CD14-positive monocyte (primary cell): Measurements from ENCODE around the gene CTNND2. TPM values are rescaled to one million over a fixed set of nuclear protein-coding genes. Genes with fewer than 3 reads are reported as not detected.

ENCODE experiments used
- DNase-seq, 3 donors: peaks; one replicate each; pipeline ENCODE4 v3.0.0-alpha.2; 2011 to 2022
- H2AFZ ChIP-seq: 2 replicates; pipeline ENCODE4 v1.6.0; 2012; ENCODE audit warnings: mild to moderate bottlenecking, low read depth, low read length, inconsistent platforms; ENCODE audit not compliant: insufficient read depth, poor library complexity, severe bottlenecking
- H3K27ac ChIP-seq, 2 donors: 1 replicate in 1 of 2; 2 replicates in 1 of 2; pipeline ENCODE4 v1.5.1; 2012 to 2013; ENCODE audit warnings: low read length in 2 of 2, control low read depth in 1 of 2, inconsistent platforms in 1 of 2, low read depth in 1 of 2, mild to moderate bottlenecking in 1 of 2
- H3K27me3 ChIP-seq, 2 donors: one replicate each; pipeline versions ENCODE4 v1.6.0 to v1.6.1; 2011 to 2013; ENCODE audit warnings: low read length in 2 of 2; ENCODE audit not compliant: control insufficient read depth in 2 of 2, insufficient read depth in 2 of 2
- H3K36me3 ChIP-seq, 2 donors: replicated peaks in 1 of 2; 1 replicate in 1 of 2; 2 replicates in 1 of 2; pipeline versions ENCODE4 v1.5.1 to v1.6.1; 2012 to 2013; ENCODE audit warnings: low read length in 2 of 2, control low read depth in 1 of 2, inconsistent platforms in 1 of 2, mild to moderate bottlenecking in 1 of 2; ENCODE audit not compliant: insufficient read depth in 2 of 2, control insufficient read depth in 1 of 2
- H3K4me1 ChIP-seq, 2 donors: 1 replicate in 1 of 2; 2 replicates in 1 of 2; pipeline versions ENCODE4 v1.5.1 to v1.6.1; 2012 to 2013; ENCODE audit warnings: low read length in 2 of 2, control low read depth in 1 of 2, inconsistent platforms in 1 of 2, mild to moderate bottlenecking in 1 of 2, moderate library complexity in 1 of 2; ENCODE audit not compliant: insufficient read depth in 2 of 2, control insufficient read depth in 1 of 2
- H3K4me2 ChIP-seq: replicated peaks from 2 replicates; pipeline ENCODE3; 2012; ENCODE audit warnings: low read length, moderate library complexity, mild to moderate bottlenecking; ENCODE audit not compliant: poor library complexity, severe bottlenecking; ENCODE audit errors: extremely low read depth
- H3K4me3 ChIP-seq, 3 experiments: fragments of 200-600 bp in 1 of 3; sonication (generic) in 1 of 3; replicated peaks in 1 of 3; 1 replicate in 2 of 3; 2 replicates in 1 of 3; pipeline ENCODE4 v1.5.1; 2011 to 2013; ENCODE audit warnings: low read length in 3 of 3, mild to moderate bottlenecking in 3 of 3, control low read depth in 2 of 3, low read depth in 2 of 3, inconsistent platforms in 1 of 3, moderate library complexity in 1 of 3
- H3K79me2 ChIP-seq: 2 replicates; pipeline ENCODE4 v1.6.0; 2012; ENCODE audit warnings: mild to moderate bottlenecking, control low read depth, inconsistent platforms, low read length, moderate library complexity; ENCODE audit not compliant: insufficient read depth
- H3K9ac ChIP-seq: 2 replicates; pipeline ENCODE4 v1.6.0; 2017; ENCODE audit warnings: low read length, mild to moderate bottlenecking; ENCODE audit not compliant: insufficient read depth, poor library complexity, severe bottlenecking
- H3K9me3 ChIP-seq, 2 donors: replicated peaks in 1 of 2; 1 replicate in 1 of 2; 2 replicates in 1 of 2; pipeline versions ENCODE4 v1.5.1 to v1.6.1; 2012 to 2013; ENCODE audit warnings: low read length in 2 of 2, control low read depth in 1 of 2; ENCODE audit not compliant: control insufficient read depth in 1 of 2, insufficient read depth in 1 of 2
- H4K20me1 ChIP-seq: 2 replicates; pipeline ENCODE4 v1.6.0; 2012; ENCODE audit warnings: mild to moderate bottlenecking, low read length, control low read depth, moderate library complexity; ENCODE audit not compliant: insufficient read depth
- H3K27ac Mint-ChIP-seq, 7 donors: one replicate each; pipeline ENCODE4 v1.8.0; 2020; ENCODE audit warnings: mild to moderate bottlenecking in 7 of 7, mixed read lengths in 7 of 7, moderate library complexity in 6 of 7, inconsistent platforms in 2 of 7
- H3K27me3 Mint-ChIP-seq, 3 donors: one replicate each; pipeline ENCODE4 v1.8.0; 2021 to 2022; ENCODE audit warnings: low read depth in 3 of 3, mild to moderate bottlenecking in 3 of 3, mixed read lengths in 3 of 3, moderate library complexity in 3 of 3, inconsistent platforms in 1 of 3
- H3K36me3 Mint-ChIP-seq, 2 donors: one replicate each; pipeline ENCODE4 v1.8.0; 2020; ENCODE audit warnings: mixed read lengths in 2 of 2, inconsistent platforms in 1 of 2, mild to moderate bottlenecking in 1 of 2
- H3K4me1 Mint-ChIP-seq: one replicate; pipeline ENCODE4 v1.8.0; 2020; ENCODE audit warnings: mild to moderate bottlenecking, mixed read lengths
- H3K4me3 Mint-ChIP-seq, 2 donors: one replicate each; pipeline ENCODE4 v1.8.0; 2020; ENCODE audit warnings: mild to moderate bottlenecking in 2 of 2, mixed read lengths in 2 of 2, moderate library complexity in 1 of 2
- H3K9me3 Mint-ChIP-seq, 7 donors: one replicate each; pipeline ENCODE4 v1.8.0; 2020 to 2022; ENCODE audit warnings: mixed read lengths in 7 of 7, mild to moderate bottlenecking in 6 of 7, moderate library complexity in 6 of 7, inconsistent platforms in 2 of 7
- WGBS: methylation state at CpG from one replicate; pipeline ENCODE4 v1.1.5; 2013; ENCODE audit warnings: missing lambda C conversion rate; ENCODE audit not compliant: insufficient coverage; 5-methylcytosine and 5-hydroxymethylcytosine counted together
- intact Hi-C, 2 donors: fragments of 100-400 bp; cut with micrococcal nuclease; formaldehyde crosslinking; loops; one replicate each; pipeline versions ENCODE4 v1.15.0 to v1.15.1; 2023
- polyA plus RNA-seq, 3 donors: library from polyadenylated mRNA; depleted of rRNA in 1 of 3; unstranded in 2 of 3; stranded (reverse) in 1 of 3; fragments of 300-500 nt in 2 of 3; fragments of >200 nt in 1 of 3; fragmentation: Illumina TruSeq in 2 of 3; gene quantifications; 1 replicate in 2 of 3; 2 replicates in 1 of 3; pipeline ENCODE4 v1.2.3, GENCODE V29; 2012 to 2021
- TF ChIP-seq, protein P1 (sequence below): fragments of 200-600 bp; IDR thresholded peaks from one replicate; pipeline ENCODE4 v1.8.0; 2022; ENCODE audit warnings: antibody characterized with exemption, mild to moderate bottlenecking

Gene CTNND2
- polyA plus RNA-seq, 3 donors: not detected

DNA sequence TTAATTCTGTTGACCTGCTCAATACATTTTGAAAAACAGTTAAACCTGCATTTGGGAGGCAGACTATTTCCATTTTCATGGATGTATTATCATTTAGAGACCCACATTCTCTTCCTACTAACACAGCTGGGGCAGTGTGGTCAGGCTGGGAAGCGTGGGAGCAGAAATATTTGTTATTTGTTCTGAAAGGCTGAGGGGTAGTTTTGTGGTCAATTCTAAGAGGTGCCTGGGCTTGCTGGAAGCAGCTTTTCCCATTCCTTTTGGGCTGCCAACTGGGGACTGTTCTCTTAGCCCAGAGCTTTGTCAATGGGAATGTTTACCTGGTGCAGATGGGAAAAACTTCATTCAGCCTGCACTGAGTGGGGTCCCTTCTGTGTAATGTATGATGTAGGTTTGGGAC lies 971.8 kb downstream of the CTNND2 start:
- no CpG with 5 or more reads among the region's 1 CpG for WGBS
- H3K4me1 ChIP-seq: no peaks in the 10 kb centered on the region
- intact Hi-C loops: no loop called here

GRCh38 chr5:10927608-10928007 lies 976.6 kb downstream of the CTNND2 start:
- Mint-ChIP-seq H3K9me3 (peaks cover 0 to 11% (median 2%) of the 10 kb centered on the region in 7 donors), H3K27ac (no peak overlapping the region), H3K4me1 (no peaks in the 10 kb centered on the region), H3K36me3 (no peaks in the 10 kb centered on the region), H3K4me3 (no peak overlapping the region), H3K27me3 (peaks cover 1 to 3% (median 3%) of the 10 kb centered on the region in 3 donors)
- Histone ChIP-seq H3K27me3 (no peaks in the 10 kb centered on the region), H3K9me3 (no peaks in the 10 kb centered on the region), H2AFZ (no peak overlapping the region), H3K27ac (no peak overlapping the region), H3K36me3 (no peaks in the 10 kb centered on the region), H3K4me1 (no peaks in the 10 kb centered on the region), H3K79me2 (no peaks in the 10 kb centered on the region), H3K4me3 (no peak overlapping the region), H3K9ac (no peak overlapping the region), H3K4me2 (no peak overlapping the region), H4K20me1 (no peaks in the 10 kb centered on the region)
- intact Hi-C loops: no loop called here
- TF ChIP-seq, protein P1, sequence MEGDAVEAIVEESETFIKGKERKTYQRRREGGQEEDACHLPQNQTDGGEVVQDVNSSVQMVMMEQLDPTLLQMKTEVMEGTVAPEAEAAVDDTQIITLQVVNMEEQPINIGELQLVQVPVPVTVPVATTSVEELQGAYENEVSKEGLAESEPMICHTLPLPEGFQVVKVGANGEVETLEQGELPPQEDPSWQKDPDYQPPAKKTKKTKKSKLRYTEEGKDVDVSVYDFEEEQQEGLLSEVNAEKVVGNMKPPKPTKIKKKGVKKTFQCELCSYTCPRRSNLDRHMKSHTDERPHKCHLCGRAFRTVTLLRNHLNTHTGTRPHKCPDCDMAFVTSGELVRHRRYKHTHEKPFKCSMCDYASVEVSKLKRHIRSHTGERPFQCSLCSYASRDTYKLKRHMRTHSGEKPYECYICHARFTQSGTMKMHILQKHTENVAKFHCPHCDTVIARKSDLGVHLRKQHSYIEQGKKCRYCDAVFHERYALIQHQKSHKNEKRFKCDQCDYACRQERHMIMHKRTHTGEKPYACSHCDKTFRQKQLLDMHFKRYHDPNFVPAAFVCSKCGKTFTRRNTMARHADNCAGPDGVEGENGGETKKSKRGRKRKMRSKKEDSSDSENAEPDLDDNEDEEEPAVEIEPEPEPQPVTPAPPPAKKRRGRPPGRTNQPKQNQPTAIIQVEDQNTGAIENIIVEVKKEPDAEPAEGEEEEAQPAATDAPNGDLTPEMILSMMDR: no peak
- no peak for DNase-seq

More for the DNA sequence above, 971.8 kb downstream of the CTNND2 start:
- Mint-ChIP-seq H3K4me3 (no peak overlapping the region), H3K9me3 (peaks cover 0 to 5% (median 1%) of the 10 kb centered on the region in 7 donors), H3K4me1 (peaks cover 3% of the 10 kb centered on the region), H3K27ac (no peak overlapping the region), H3K36me3 (no peaks in the 10 kb centered on the region), H3K27me3 (peaks cover 0 to 5% (median 1%) of the 10 kb centered on the region in 3 donors)
- Histone ChIP-seq H3K27ac (no peak overlapping the region), H4K20me1 (no peaks in the 10 kb centered on the region), H3K9ac (no peak overlapping the region), H3K9me3 (no peaks in the 10 kb centered on the region), H2AFZ (no peak overlapping the region), H3K27me3 (no peaks in the 10 kb centered on the region), H3K4me2 (no peak overlapping the region), H3K4me3 (no peak overlapping the region), H3K79me2 (no peaks in the 10 kb centered on the region), H3K36me3 (no peaks in the 10 kb centered on the region)
- TF ChIP-seq, protein P1: no peak
- DNase-seq: no peak
